ENCODE data around the gene ADGRV1.

DNA sequence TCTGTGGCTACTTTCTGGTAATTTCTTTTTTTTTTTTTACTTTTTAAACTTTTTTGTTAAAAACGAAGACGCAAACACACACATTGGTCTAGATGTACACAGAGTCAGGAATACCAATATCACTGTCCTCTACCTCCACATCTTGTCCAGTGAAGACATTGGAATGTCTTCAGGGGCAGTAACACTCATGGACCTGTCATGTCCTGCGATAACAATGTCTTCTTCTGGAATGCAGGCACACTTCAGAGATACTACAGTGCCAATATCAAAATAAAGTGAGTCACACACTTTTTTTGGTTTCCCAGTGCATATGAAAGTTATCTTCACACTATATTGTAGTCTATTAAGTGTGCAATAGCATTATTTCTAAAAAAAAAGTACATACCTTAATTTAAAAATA is 648.7 kb downstream of the ADGRV1 start:
- TF ChIP-seq POLR2A (IDR thresholded peaks at IDR 0.05; ENCODE audit: low read depth, low read length) (no peak), POLR2AphosphoS5 (IDR thresholded peaks at IDR 0.05; ENCODE audit: insufficient read depth, low read depth, low read length) (no peak)
- TF ChIP-seq, protein P1, sequence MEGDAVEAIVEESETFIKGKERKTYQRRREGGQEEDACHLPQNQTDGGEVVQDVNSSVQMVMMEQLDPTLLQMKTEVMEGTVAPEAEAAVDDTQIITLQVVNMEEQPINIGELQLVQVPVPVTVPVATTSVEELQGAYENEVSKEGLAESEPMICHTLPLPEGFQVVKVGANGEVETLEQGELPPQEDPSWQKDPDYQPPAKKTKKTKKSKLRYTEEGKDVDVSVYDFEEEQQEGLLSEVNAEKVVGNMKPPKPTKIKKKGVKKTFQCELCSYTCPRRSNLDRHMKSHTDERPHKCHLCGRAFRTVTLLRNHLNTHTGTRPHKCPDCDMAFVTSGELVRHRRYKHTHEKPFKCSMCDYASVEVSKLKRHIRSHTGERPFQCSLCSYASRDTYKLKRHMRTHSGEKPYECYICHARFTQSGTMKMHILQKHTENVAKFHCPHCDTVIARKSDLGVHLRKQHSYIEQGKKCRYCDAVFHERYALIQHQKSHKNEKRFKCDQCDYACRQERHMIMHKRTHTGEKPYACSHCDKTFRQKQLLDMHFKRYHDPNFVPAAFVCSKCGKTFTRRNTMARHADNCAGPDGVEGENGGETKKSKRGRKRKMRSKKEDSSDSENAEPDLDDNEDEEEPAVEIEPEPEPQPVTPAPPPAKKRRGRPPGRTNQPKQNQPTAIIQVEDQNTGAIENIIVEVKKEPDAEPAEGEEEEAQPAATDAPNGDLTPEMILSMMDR (IDR thresholded peaks at IDR 0.05; ENCODE audit: extremely low read depth in 1 of 2, insufficient read depth in 1 of 2, low read depth in 1 of 2, low read length in 2 of 2), result no peak
- TF ChIP-seq, protein P2, sequence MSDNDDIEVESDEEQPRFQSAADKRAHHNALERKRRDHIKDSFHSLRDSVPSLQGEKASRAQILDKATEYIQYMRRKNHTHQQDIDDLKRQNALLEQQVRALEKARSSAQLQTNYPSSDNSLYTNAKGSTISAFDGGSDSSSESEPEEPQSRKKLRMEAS (IDR thresholded peaks at IDR 0.05; ENCODE audit: insufficient read depth, insufficient read length), result no peak
